ENCODE data around the gene MAP1B.

DNA sequence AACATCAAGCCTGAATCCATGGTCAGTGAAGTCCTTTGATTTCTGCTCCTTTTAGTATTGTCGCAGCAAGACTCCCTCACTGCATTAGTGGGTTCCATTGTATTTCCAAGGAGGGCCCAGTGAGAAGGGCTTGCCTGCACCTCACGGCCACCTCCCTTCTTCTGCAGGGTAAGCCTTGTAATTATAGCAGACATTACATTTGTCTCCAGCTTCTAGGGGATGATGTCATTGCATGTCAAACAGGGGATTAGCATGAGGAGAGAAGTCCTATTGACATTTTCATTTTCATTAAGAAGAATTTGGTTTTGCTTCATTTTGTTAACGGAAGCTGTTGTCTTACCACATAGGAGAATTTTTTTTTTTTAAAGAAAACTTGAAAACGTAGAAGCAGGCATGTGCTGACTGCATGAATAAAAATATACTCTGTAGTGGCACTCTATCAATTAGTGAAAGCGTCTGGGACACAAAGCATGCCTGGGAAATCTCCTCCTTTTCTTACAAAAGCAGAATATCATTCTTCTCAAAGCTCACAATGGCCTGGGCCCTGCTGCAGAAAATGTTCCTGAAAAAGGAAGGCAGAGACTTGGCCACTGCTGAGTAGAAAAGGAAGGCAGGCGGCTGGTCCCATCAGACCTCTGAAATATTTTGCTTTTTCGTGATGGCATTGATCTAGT lies 27.1 kb downstream of the MAP1B start:
- TF ChIP-seq, protein P1, sequence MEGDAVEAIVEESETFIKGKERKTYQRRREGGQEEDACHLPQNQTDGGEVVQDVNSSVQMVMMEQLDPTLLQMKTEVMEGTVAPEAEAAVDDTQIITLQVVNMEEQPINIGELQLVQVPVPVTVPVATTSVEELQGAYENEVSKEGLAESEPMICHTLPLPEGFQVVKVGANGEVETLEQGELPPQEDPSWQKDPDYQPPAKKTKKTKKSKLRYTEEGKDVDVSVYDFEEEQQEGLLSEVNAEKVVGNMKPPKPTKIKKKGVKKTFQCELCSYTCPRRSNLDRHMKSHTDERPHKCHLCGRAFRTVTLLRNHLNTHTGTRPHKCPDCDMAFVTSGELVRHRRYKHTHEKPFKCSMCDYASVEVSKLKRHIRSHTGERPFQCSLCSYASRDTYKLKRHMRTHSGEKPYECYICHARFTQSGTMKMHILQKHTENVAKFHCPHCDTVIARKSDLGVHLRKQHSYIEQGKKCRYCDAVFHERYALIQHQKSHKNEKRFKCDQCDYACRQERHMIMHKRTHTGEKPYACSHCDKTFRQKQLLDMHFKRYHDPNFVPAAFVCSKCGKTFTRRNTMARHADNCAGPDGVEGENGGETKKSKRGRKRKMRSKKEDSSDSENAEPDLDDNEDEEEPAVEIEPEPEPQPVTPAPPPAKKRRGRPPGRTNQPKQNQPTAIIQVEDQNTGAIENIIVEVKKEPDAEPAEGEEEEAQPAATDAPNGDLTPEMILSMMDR (IDR thresholded peaks at IDR 0.05; ENCODE audit: poor library complexity, severe bottlenecking) = no peak
- TF ChIP-seq RAD21 (conservative IDR thresholded peaks at IDR 0.05) = no peak
- no peak for TF ChIP-seq EZH2 (IDR thresholded peaks at IDR 0.05; ENCODE audit: borderline replicate concordance, insufficient read depth, low read length, poor library complexity, severe bottlenecking)
